ENCODE results near the gene BTBD19.
"Not testable (repeated sequence)": the region's sequence is repeated elsewhere in the genome, so short reads cannot be mapped to it uniquely, and the experiment has no call there.

BTBD19 gene

DNA sequence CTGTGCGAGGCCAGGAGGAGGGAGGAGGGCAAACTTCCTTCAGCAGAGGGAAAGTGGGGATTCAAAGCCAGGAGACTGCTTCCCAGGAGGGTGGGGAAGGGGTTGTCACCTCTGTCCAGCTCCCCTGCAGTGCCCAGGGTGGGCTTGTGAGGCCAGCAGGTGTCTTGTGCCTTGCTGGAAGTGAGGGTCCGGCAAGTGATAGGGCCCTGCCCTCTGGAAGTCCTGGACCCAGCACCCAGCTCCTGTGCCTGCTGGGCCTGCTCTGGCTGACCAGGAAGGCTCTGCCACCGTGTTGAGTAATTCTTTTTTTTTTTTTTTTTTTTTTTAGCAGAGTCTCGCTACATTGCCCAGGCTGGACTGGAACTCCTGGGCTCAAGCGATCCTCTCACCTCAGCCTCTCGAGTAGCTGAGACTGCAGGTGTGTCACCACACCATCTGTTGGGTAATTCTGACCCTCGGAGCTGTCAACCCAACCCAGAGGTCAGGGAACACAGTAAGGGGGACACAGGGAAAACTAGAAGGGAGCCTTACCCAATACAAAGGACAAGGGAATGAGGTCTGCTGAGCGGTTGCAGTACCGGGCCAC is 21.4 kb upstream of the BTBD19 start:
- no peak for DNase-seq (ENCODE audit: low read depth in 2 of 3, low spot score in 1 of 3)

DNA sequence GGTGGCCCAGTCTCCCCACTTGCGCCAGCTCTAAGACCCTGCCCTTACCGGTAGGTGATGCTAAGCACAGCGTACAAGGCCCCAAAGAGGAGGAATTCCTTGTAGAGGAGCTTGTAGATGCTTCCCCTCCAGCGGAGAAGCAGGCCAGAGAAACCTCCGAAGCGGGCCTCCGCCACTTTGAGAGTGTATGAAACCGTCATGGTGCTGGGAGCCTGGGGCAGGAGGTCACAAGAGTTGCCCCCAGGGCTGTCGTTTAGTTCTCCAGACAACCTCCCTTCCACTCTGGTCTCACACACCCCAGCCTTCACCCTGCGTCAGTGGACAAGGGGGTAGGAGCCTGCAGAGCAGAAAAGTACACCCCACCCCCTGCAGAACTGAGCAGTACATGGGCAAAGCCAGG is 20.8 kb upstream of the BTBD19 start:
- DNase-seq (ENCODE audit: low read depth in 2 of 3, low spot score in 1 of 3) = no peak

DNA sequence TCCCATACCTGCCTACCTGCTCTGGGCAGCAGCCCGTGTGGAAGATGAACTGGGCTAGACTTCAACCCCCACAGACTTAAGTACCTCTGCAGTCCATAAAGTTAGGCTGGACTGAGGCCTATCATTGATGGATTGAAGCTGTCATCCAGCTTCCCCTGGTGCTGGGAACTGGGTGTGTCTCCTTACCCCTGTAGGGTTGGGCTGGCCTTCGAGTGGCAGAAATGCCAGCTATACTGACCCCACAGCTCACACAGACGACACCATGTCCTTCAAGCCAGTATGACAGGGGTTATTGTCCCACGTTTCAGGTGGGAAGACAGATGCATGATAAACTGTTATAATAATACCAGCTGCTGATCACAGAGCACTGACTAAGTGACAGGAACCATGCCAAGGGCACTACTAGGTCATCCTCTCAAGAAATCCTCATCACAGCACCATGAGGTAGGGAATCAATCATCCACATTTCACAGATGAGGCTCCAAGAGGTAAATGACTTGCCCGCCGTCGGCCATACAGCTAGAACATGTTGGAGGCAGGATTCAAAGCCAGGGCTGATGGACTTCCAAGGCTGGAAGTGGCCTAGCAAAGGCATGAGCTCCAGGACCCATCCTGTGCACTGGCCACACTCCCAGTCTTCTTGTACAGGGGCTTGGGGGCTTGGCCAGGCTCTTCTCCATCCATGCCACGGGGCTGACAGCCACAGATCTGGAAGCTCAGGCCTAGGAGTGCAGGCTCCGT is 20.0 kb upstream of the BTBD19 start, which contains the start of gene BEST4:
TSS of gene BEST4 (minus strand) at position 51 of the 741 bp plus-strand sequence. CDS start 465 bp downstream, outside the sequence.
- no peak for DNase-seq (ENCODE audit: low read depth in 2 of 3, low spot score in 1 of 3)

DNA sequence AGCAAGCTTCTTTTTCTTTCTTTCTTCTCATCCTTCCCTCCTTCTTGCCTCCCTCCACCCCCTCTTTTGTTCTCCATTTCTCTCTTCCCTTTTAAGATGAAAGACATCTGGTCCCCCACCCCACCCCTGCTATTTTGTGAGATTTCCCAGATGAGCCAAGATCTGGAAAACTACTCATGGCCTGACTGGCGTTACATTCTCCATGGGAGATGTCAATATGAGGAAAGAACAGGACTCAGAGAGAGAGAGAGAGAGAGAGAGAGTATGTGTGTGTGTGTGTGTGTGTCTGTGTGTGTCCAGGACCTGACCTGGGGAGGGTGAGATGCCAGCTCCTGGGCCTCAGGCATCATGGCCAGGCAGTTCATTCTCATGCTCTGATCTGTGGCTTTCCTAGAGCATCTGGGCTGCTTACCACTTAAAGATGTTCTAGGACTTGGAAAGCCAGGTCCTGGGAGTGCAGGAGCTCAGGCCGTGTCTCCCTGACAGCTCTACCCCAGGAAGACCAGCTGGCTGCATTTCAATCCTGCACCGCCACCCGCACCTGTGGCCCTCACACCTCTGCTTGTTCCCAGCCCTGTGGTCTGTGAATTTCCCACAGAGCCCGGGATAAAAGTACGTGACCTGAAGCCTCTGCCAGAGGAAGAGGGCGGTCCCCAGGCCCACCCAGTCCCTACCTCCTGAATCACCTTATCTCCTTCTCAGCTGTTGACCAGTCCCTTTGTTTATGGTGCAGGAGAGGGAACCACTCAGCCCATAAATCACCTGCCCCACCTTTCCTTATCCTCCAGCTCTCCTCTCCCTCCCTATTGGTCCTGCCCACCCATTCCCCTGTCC is 17.1 kb upstream of the BTBD19 start:
- no peak for DNase-seq (ENCODE audit: low read depth in 2 of 3, low spot score in 1 of 3)

GRCh38 chr1:44792736-44793502 is 15.4 kb upstream of the BTBD19 start:
- no peak for DNase-seq (ENCODE audit: low read depth in 2 of 3, low spot score in 1 of 3)

- not testable (repeated sequence) for DNase-seq (ENCODE audit: low read depth in 2 of 3, low spot score in 1 of 3)
These were observed 10.4 kb upstream of the BTBD19 start for GRCh38 chr1:44797886-44798285.

DNA sequence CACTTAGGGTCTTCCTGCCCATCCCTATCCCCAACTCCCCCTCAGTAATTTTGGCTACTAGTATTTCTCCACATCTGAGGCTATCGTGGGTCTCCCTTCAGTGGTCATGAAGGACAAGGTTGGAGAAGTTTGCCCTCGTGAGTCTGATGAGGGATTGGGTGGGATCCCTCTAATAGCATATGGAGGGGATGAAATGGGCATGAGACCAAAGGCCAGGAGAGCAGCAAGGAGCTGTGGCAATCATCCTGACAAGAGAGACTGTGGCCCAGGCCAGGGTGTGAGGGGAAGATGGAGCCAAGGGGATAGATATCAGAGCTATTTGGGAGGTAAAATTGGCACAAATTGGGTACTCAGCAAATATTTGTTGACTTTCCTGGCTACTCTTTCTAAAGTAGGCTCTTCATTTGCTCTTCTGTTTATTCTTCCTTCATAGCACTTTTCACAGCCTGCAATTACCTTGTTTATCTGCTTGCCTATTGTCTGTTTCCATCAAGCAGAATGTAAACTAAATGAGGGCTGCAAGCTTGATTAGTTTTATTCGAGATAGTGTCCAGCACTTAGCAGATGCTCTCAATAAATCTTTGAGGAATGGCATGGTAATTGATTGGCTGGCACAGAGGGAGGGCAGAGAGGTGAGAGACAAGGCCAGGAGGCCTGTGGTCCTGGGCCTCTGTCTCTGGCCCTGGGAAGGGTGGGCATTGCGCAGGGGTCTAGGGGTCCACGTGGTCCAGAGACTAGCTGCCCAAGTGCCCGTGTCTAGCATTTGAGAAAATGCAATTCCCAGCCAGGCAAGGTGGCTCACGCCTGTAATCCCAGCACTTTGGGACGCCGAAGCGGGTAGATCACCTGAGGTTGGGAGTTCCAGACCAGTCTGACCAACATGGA is 9.6 kb upstream of the BTBD19 start:
- DNase-seq (ENCODE audit: low read depth in 2 of 3, low spot score in 1 of 3) = no peak

DNA sequence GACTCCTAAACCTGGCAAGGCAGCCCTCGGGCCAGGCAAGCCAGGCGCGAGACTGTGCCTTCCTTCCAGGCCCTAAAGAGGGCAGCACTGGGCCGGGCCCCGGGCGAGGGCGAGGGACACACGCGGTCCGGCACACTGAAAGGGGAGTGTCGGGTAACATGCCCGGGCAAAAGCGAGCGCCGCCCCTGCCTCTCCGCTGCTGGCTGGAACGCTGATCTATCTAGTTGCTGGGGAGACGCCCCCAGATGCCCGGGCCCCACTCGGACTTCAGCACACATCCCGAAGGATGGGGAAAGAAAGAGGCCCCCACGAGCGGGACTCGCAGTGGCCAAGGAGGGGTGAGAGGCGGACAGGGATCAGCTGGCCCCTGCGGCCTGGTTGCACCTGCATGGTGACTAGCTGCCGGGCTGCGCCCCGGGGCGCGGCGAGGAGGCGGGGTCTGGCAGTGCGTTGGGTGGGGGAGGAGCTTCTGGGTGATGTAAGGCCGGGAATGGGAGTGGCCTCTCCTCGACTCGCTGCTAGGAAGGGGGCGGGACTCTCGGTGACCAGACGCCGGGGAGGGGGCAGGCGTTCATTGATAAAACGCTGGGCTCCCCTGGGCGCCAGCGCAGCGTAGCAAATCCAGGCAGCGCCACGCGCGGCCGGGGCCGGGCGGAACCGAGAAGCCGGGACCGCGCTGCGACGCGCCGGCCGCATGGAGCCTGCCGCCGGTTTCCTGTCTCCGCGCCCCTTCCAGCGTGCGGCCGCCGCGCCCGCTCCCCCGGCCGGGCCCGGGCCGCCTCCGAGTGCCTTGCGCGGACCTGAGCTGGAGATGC is 8.3 kb upstream of the BTBD19 start, which contains the start of gene PLK3:
TSS of gene PLK3 (plus strand) at position 608 of the 815 bp plus-strand sequence. CDS start at position 695, 87 bp downstream.
- DNase-seq (ENCODE audit: low read depth in 2 of 3, low spot score in 1 of 3) = peak; percentile 97 to 98 (median 98)

GRCh38 chr1:44801491-44802305 is 6.6 kb upstream of the BTBD19 start:
- DNase-seq (ENCODE audit: low read depth in 2 of 3, low spot score in 1 of 3) = no peak

- no peak for DNase-seq (ENCODE audit: low read depth in 2 of 3, low spot score in 1 of 3)
These were observed 5.8 kb upstream of the BTBD19 start for GRCh38 chr1:44802306-44803061.

DNA sequence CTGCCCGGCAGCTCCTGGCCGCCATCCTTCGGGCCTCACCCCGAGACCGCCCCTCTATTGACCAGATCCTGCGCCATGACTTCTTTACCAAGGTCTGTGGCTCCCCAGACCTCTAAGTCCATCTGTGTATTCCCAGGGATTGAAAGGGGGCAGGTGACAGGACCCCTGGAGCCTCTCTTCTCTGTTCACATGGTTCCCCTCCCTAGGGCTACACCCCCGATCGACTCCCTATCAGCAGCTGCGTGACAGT is 5.3 kb upstream of the BTBD19 start:
- DNase-seq (ENCODE audit: low read depth in 2 of 3, low spot score in 1 of 3) = no peak

GRCh38 chr1:44803312-44804095 is 4.8 kb upstream of the BTBD19 start:
- DNase-seq (ENCODE audit: low read depth in 2 of 3, low spot score in 1 of 3) = no peak

DNA sequence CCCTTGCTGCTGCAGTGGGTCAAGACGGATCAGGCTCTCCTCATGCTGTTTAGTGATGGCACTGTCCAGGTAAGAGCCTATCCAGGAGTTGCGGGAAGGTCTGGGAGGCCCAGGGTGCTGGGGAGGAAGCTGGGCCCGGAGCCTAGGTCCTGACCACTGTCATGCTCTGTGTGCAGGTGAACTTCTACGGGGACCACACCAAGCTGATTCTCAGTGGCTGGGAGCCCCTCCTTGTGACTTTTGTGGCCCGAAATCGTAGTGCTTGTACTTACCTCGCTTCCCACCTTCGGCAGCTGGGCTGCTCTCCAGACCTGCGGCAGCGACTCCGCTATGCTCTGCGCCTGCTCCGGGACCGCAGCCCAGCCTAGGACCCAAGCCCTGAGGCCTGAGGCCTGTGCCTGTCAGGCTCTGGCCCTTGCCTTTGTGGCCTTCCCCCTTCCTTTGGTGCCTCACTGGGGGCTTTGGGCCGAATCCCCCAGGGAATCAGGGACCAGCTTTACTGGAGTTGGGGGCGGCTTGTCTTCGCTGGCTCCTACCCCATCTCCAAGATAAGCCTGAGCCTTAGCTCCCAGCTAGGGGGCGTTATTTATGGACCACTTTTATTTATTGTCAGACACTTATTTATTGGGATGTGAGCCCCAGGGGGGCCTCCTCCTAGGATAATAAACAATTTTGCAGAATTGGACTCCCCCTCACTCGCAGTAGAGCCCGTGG is 2.9 kb upstream of the BTBD19 start:
- no peak for DNase-seq (ENCODE audit: low read depth in 2 of 3, low spot score in 1 of 3)

- no peak for DNase-seq (ENCODE audit: low read depth in 2 of 3, low spot score in 1 of 3)
These were observed 2.2 kb upstream of the BTBD19 start for GRCh38 chr1:44806025-44806703.

- DNase-seq (ENCODE audit: low read depth in 2 of 3, low spot score in 1 of 3) = no peak
These were observed 1.5 kb upstream of the BTBD19 start, which contains the start of gene DYNLT4 for GRCh38 chr1:44806704-44807363. Gene DYNLT4 (minus strand): TSS chr1:44807351. CDS start chr1:44806668, 683 bp downstream.

Data from stimulated activated CD4-positive, alpha-beta T cell treated with anti-CD3 and anti-CD28 coated beads, Interleukin-12 subunit alpha, Interleukin-12 subunit beta, amount 100 ng/mL, for 48 hours (primary cell).